ENCODE measurements around the gene FKBP5.
A peak's percentile ranks its signal among the peaks of the same experiment; 100 is the strongest.
"Not testable (repeated sequence)": the region's sequence is repeated elsewhere in the genome, so short reads cannot be mapped to it uniquely, and the experiment has no call there.

Gene FKBP5

GRCh38 chr6:35586542-35586941 lies 102.2 kb downstream of the FKBP5 start:
- DNase-seq (ENCODE audit: low read depth), result peak; percentile 53

GRCh38 chr6:35585658-35586057 lies 103.1 kb downstream of the FKBP5 start:
- DNase-seq (ENCODE audit: low read depth), result peak; percentile 79

GRCh38 chr6:35583893-35584688 lies 104.6 kb downstream of the FKBP5 start:
- DNase-seq (ENCODE audit: low read depth), result peak; percentile 66

GRCh38 chr6:35582315-35582714 lies 106.4 kb downstream of the FKBP5 start:
- no peak for DNase-seq (ENCODE audit: low read depth)

- no peak for DNase-seq (ENCODE audit: low read depth)
Measured at GRCh38 chr6:35581633-35582032, 107.1 kb downstream of the FKBP5 start.

- no peak for DNase-seq (ENCODE audit: low read depth)
Measured at GRCh38 chr6:35580836-35581235, 107.9 kb downstream of the FKBP5 start.

- no peak for DNase-seq (ENCODE audit: low read depth)
Measured at GRCh38 chr6:35576682-35577081, 112.0 kb downstream of the FKBP5 start.

GRCh38 chr6:35573495-35574110 lies 115.1 kb downstream of the FKBP5 start:
- DNase-seq (ENCODE audit: low read depth), result no peak

GRCh38 chr6:35570885-35571330 lies 117.8 kb downstream of the FKBP5 start:
- not testable (repeated sequence) for DNase-seq (ENCODE audit: low read depth)

- peak; percentile 47 for DNase-seq (ENCODE audit: low read depth)
Measured at GRCh38 chr6:35569011-35569461, 119.7 kb downstream of the FKBP5 start.

- DNase-seq (ENCODE audit: low read depth), result no peak
Measured at GRCh38 chr6:35566794-35567193, 121.9 kb downstream of the FKBP5 start.

GRCh38 chr6:35564733-35565132 lies 124.0 kb downstream of the FKBP5 start:
- DNase-seq (ENCODE audit: low read depth), result no peak

GRCh38 chr6:35562060-35562459 lies 126.7 kb downstream of the FKBP5 start:
- no peak for DNase-seq (ENCODE audit: low read depth)

- no peak for DNase-seq (ENCODE audit: low read depth)
Measured at GRCh38 chr6:35561113-35561512, 127.6 kb downstream of the FKBP5 start.

GRCh38 chr6:35558571-35558970 lies 130.1 kb downstream of the FKBP5 start:
- no peak for DNase-seq (ENCODE audit: low read depth)

GRCh38 chr6:35557239-35557638 lies 131.5 kb downstream of the FKBP5 start:
- DNase-seq (ENCODE audit: low read depth), result no peak

GRCh38 chr6:35554811-35555210 lies 133.9 kb downstream of the FKBP5 start:
- DNase-seq (ENCODE audit: low read depth), result no peak

GRCh38 chr6:35553315-35553714 lies 135.4 kb downstream of the FKBP5 start:
- DNase-seq (ENCODE audit: low read depth), result no peak

- no peak for DNase-seq (ENCODE audit: low read depth)
Measured at GRCh38 chr6:35552285-35552917, 136.3 kb downstream of the FKBP5 start.

- DNase-seq (ENCODE audit: low read depth), result no peak
Measured at GRCh38 chr6:35550437-35550836, 138.3 kb downstream of the FKBP5 start.

GRCh38 chr6:35547676-35548075 lies 141.0 kb downstream of the FKBP5 start:
- no peak for DNase-seq (ENCODE audit: low read depth)

GRCh38 chr6:35544769-35545361 lies 143.8 kb downstream of the FKBP5 start:
- no peak for DNase-seq (ENCODE audit: low read depth)

Data from fibroblast of gingiva (primary cell).